Measurements from ENCODE around the gene CNGA3.
A peak's percentile ranks its signal among the peaks of the same experiment; 100 is the strongest.

CNGA3 gene

GRCh38 chr2:98385050-98385699, 38.9 kb downstream of the CNGA3 start:
- Histone ChIP-seq H3K4me1 (ENCODE audit: control insufficient read depth in 2 of 2, insufficient read depth in 1 of 2, low read depth in 1 of 2, low read length in 2 of 2) (peaks cover 0 to 2% of the 10 kb centered on the region in 2 donors), H2AFZ (ENCODE audit: low read length) (peak overlapping the region; percentile 82), H3K23ac (ENCODE audit: low read depth, low read length, poor library complexity) (no peak overlapping the region), H4K8ac (ENCODE audit: low read depth, low read length) (no peak overlapping the region), H3K79me1 (ENCODE audit: low read depth, low read length) (no peaks in the 10 kb centered on the region), H3K14ac (ENCODE audit: low read length) (no peak overlapping the region), H2BK120ac (ENCODE audit: low read depth, low read length) (no peak overlapping the region), H2BK15ac (ENCODE audit: low read length) (no peak overlapping the region), H3K4me3 (ENCODE audit: low read length in 2 of 2) (no peak overlapping the region), H3K27me3 (ENCODE audit: control insufficient read depth in 3 of 3, insufficient read depth in 3 of 3, low read depth in 1 of 3, low read length in 3 of 3) (peaks cover 0 to 15% (median 3%) of the 10 kb centered on the region in 3 experiments), H3K9me3 (replicated peaks in 1 of 2; ENCODE audit: control insufficient read depth in 2 of 2, insufficient read depth in 1 of 2, low read depth in 1 of 2, low read length in 2 of 2) (no peaks in the 10 kb centered on the region), H2BK12ac (ENCODE audit: low read length) (no peak overlapping the region), H3K18ac (ENCODE audit: low read length) (no peak overlapping the region), H3K9ac (ENCODE audit: low read depth, low read length, poor library complexity) (no peak overlapping the region), H3K4me2 (ENCODE audit: insufficient read depth, low read length, poor library complexity, severe bottlenecking) (no peak overlapping the region), H3K4ac (ENCODE audit: low read length) (no peak overlapping the region), H3K36me3 (replicated peaks in 1 of 2; ENCODE audit: control insufficient read depth in 2 of 2, insufficient read depth in 2 of 2, low read length in 2 of 2) (no peaks in the 10 kb centered on the region), H2BK5ac (ENCODE audit: low read length) (no peak overlapping the region), H2AK5ac (ENCODE audit: low read depth, low read length) (no peak overlapping the region), H4K91ac (ENCODE audit: low read depth, low read length, poor library complexity) (no peak overlapping the region), H3K27ac (replicated peaks; ENCODE audit: low read length) (no peak overlapping the region)
- DNase-seq (ENCODE audit: low spot score) = peak; percentile 82
- no CpG with 5 or more reads among the region's 7 CpGs for WGBS, 2 donors (ENCODE audit: extremely low coverage in 2 of 2, insufficient read length in 2 of 2, insufficient replicate concordance in 1 of 2)

GRCh38 chr2:98387478-98387877, 41.2 kb downstream of the CNGA3 start:
- no CpG with 5 or more reads among the region's 16 CpGs for WGBS, 2 donors (ENCODE audit: extremely low coverage in 2 of 2, insufficient read length in 2 of 2, insufficient replicate concordance in 1 of 2)
- no peaks in the 10 kb centered on the region for H3K9me3 ChIP-seq (replicated peaks in 1 of 2; ENCODE audit: control insufficient read depth in 2 of 2, insufficient read depth in 1 of 2, low read depth in 1 of 2, low read length in 2 of 2)

GRCh38 chr2:98388081-98388480, 41.8 kb downstream of the CNGA3 start:
- H4K8ac ChIP-seq (ENCODE audit: low read depth, low read length) = no peak overlapping the region
- H3K18ac ChIP-seq (ENCODE audit: low read length) = no peak overlapping the region
- no peak overlapping the region for H2BK5ac ChIP-seq (ENCODE audit: low read length)
- no peak overlapping the region for H3K4me3 ChIP-seq (ENCODE audit: low read length in 2 of 2)
- H3K4me1 ChIP-seq (ENCODE audit: control insufficient read depth in 2 of 2, insufficient read depth in 1 of 2, low read depth in 1 of 2, low read length in 2 of 2) = no peaks in the 10 kb centered on the region
- H3K23ac ChIP-seq (ENCODE audit: low read depth, low read length, poor library complexity) = no peak overlapping the region
- whole genome bisulfite sequencing, 2 donors (ENCODE audit: extremely low coverage in 2 of 2, insufficient read length in 2 of 2, insufficient replicate concordance in 1 of 2) = no CpG with 5 or more reads among the region's 15 CpGs
- no peak overlapping the region for H2AFZ ChIP-seq (ENCODE audit: low read length)
- no peak overlapping the region for H2BK120ac ChIP-seq (ENCODE audit: low read depth, low read length)
- H3K9me3 ChIP-seq (replicated peaks in 1 of 2; ENCODE audit: control insufficient read depth in 2 of 2, insufficient read depth in 1 of 2, low read depth in 1 of 2, low read length in 2 of 2) = no peaks in the 10 kb centered on the region
- H3K9ac ChIP-seq (ENCODE audit: low read depth, low read length, poor library complexity) = no peak overlapping the region
- no peak overlapping the region for H2BK15ac ChIP-seq (ENCODE audit: low read length)
- H3K27ac ChIP-seq (replicated peaks; ENCODE audit: low read length) = no peak overlapping the region
- no peak overlapping the region for H2AK5ac ChIP-seq (ENCODE audit: low read depth, low read length)
- H3K4me2 ChIP-seq (ENCODE audit: insufficient read depth, low read length, poor library complexity, severe bottlenecking) = no peak overlapping the region
- no peak for DNase-seq (ENCODE audit: low spot score)
- no peak overlapping the region for H2BK12ac ChIP-seq (ENCODE audit: low read length)
- no peaks in the 10 kb centered on the region for H3K36me3 ChIP-seq (replicated peaks in 1 of 2; ENCODE audit: control insufficient read depth in 2 of 2, insufficient read depth in 2 of 2, low read length in 2 of 2)
- H3K4ac ChIP-seq (ENCODE audit: low read length) = no peak overlapping the region
- H3K27me3 ChIP-seq (ENCODE audit: control insufficient read depth in 3 of 3, insufficient read depth in 3 of 3, low read depth in 1 of 3, low read length in 3 of 3) = peaks cover 0 to 7% (median 4%) of the 10 kb centered on the region in 3 experiments
- H3K14ac ChIP-seq (ENCODE audit: low read length) = no peak overlapping the region
- no peaks in the 10 kb centered on the region for H3K79me1 ChIP-seq (ENCODE audit: low read depth, low read length)
- H4K91ac ChIP-seq (ENCODE audit: low read depth, low read length, poor library complexity) = no peak overlapping the region

More at GRCh38 chr2:98387478-98387877, 41.2 kb downstream of the CNGA3 start:
- Histone ChIP-seq H3K23ac (ENCODE audit: low read depth, low read length, poor library complexity) (no peak overlapping the region), H2BK12ac (ENCODE audit: low read length) (no peak overlapping the region), H3K18ac (ENCODE audit: low read length) (no peak overlapping the region), H3K14ac (ENCODE audit: low read length) (no peak overlapping the region), H3K27me3 (ENCODE audit: control insufficient read depth in 3 of 3, insufficient read depth in 3 of 3, low read depth in 1 of 3, low read length in 3 of 3) (peaks cover 0 to 9% (median 4%) of the 10 kb centered on the region in 3 experiments), H2AK5ac (ENCODE audit: low read depth, low read length) (no peak overlapping the region), H3K79me1 (ENCODE audit: low read depth, low read length) (no peaks in the 10 kb centered on the region), H4K8ac (ENCODE audit: low read depth, low read length) (no peak overlapping the region), H2BK5ac (ENCODE audit: low read length) (no peak overlapping the region), H3K4me1 (ENCODE audit: control insufficient read depth in 2 of 2, insufficient read depth in 1 of 2, low read depth in 1 of 2, low read length in 2 of 2) (peaks cover 0 to 2% of the 10 kb centered on the region in 2 donors), H2AFZ (ENCODE audit: low read length) (no peak overlapping the region), H4K91ac (ENCODE audit: low read depth, low read length, poor library complexity) (no peak overlapping the region), H2BK15ac (ENCODE audit: low read length) (no peak overlapping the region), H3K4me2 (ENCODE audit: insufficient read depth, low read length, poor library complexity, severe bottlenecking) (no peak overlapping the region), H2BK120ac (ENCODE audit: low read depth, low read length) (no peak overlapping the region), H3K4ac (ENCODE audit: low read length) (no peak overlapping the region), H3K27ac (replicated peaks; ENCODE audit: low read length) (no peak overlapping the region), H3K4me3 (ENCODE audit: low read length in 2 of 2) (no peak overlapping the region), H3K9ac (ENCODE audit: low read depth, low read length, poor library complexity) (no peak overlapping the region), H3K36me3 (replicated peaks in 1 of 2; ENCODE audit: control insufficient read depth in 2 of 2, insufficient read depth in 2 of 2, low read length in 2 of 2) (no peaks in the 10 kb centered on the region)
- no peak for DNase-seq (ENCODE audit: low spot score)

GRCh38 chr2:98388601-98389250, 42.5 kb downstream of the CNGA3 start:
- Histone ChIP-seq H3K4ac (ENCODE audit: low read length) (no peak overlapping the region), H3K9me3 (replicated peaks in 1 of 2; ENCODE audit: control insufficient read depth in 2 of 2, insufficient read depth in 1 of 2, low read depth in 1 of 2, low read length in 2 of 2) (no peaks in the 10 kb centered on the region), H3K36me3 (replicated peaks in 1 of 2; ENCODE audit: control insufficient read depth in 2 of 2, insufficient read depth in 2 of 2, low read length in 2 of 2) (no peaks in the 10 kb centered on the region), H4K8ac (ENCODE audit: low read depth, low read length) (no peak overlapping the region), H3K27ac (replicated peaks; ENCODE audit: low read length) (no peak overlapping the region), H3K9ac (ENCODE audit: low read depth, low read length, poor library complexity) (peak overlapping the region; percentile 30), H3K23ac (ENCODE audit: low read depth, low read length, poor library complexity) (no peak overlapping the region), H3K27me3 (ENCODE audit: control insufficient read depth in 3 of 3, insufficient read depth in 3 of 3, low read depth in 1 of 3, low read length in 3 of 3) (peaks cover 0 to 10% (median 4%) of the 10 kb centered on the region in 3 experiments), H2AK5ac (ENCODE audit: low read depth, low read length) (no peak overlapping the region), H2BK5ac (ENCODE audit: low read length) (no peak overlapping the region), H3K4me3 (ENCODE audit: low read length in 2 of 2) (no peak overlapping the region), H2AFZ (ENCODE audit: low read length) (no peak overlapping the region), H3K4me2 (ENCODE audit: insufficient read depth, low read length, poor library complexity, severe bottlenecking) (no peak overlapping the region), H3K18ac (ENCODE audit: low read length) (no peak overlapping the region), H2BK12ac (ENCODE audit: low read length) (no peak overlapping the region), H3K4me1 (ENCODE audit: control insufficient read depth in 2 of 2, insufficient read depth in 1 of 2, low read depth in 1 of 2, low read length in 2 of 2) (no peaks in the 10 kb centered on the region), H4K91ac (ENCODE audit: low read depth, low read length, poor library complexity) (no peak overlapping the region), H3K14ac (ENCODE audit: low read length) (no peak overlapping the region), H2BK15ac (ENCODE audit: low read length) (no peak overlapping the region), H2BK120ac (ENCODE audit: low read depth, low read length) (no peak overlapping the region), H3K79me1 (ENCODE audit: low read depth, low read length) (no peaks in the 10 kb centered on the region)
- no CpG with 5 or more reads among the region's 17 CpGs for WGBS, 2 donors (ENCODE audit: extremely low coverage in 2 of 2, insufficient read length in 2 of 2, insufficient replicate concordance in 1 of 2)
- no peak for DNase-seq (ENCODE audit: low spot score)

All from neuronal stem cell (in vitro differentiated cells).